Esophagus muscularis mucosa (tissue), 4 donors: ENCODE measurements around the gene PANK3. TPM values are rescaled to one million over a fixed set of nuclear protein-coding genes. Genes with fewer than 3 reads are reported as not detected.
"Not testable (repeated sequence)": the region's sequence is repeated elsewhere in the genome, so short reads cannot be mapped to it uniquely, and the experiment has no call there.

Experiments used
- DNase-seq: peaks from one replicate; pipeline ENCODE4 v3.0.0-alpha.2; 2017; ENCODE audit errors: extremely low spot score
- H3K27ac ChIP-seq, 4 donors: fragments of 200-600 bp; sonication (generic); replicated peaks in 1 of 4; 1 replicate in 3 of 4; 2 replicates in 1 of 4; pipeline ENCODE4 v1.5.1; 2016 to 2019; ENCODE audit warnings: mild to moderate bottlenecking in 1 of 4
- H3K27me3 ChIP-seq, 4 donors: fragments of 200-600 bp; sonication (generic); one replicate each; pipeline versions ENCODE4 v1.5.1 to v1.6.0; 2016 to 2019
- H3K36me3 ChIP-seq, 4 donors: fragments of 200-600 bp; sonication (generic); one replicate each; pipeline ENCODE4 v1.5.1; 2016 to 2019
- H3K4me1 ChIP-seq, 4 donors: fragments of 200-600 bp; sonication (generic); one replicate each; pipeline ENCODE4 v1.5.1; 2016 to 2019
- H3K4me3 ChIP-seq, 4 donors: fragments of 200-600 bp; sonication (generic); 1 replicate in 2 of 4; 2 replicates in 2 of 4; pipeline ENCODE4 v1.5.1; 2016 to 2019; ENCODE audit warnings: mild to moderate bottlenecking in 4 of 4, moderate library complexity in 1 of 4
- H3K9me3 ChIP-seq, 4 donors: fragments of 200-600 bp; sonication (generic); 1 replicate in 3 of 4; 2 replicates in 1 of 4; pipeline ENCODE4 v1.5.1; 2016 to 2019
- EP300 ChIP-seq: sonication (generic); formaldehyde crosslinking; IDR thresholded peaks from one replicate; pipeline ENCODE4 v1.6.1; 2017; ENCODE audit warnings: antibody characterized with exemption
- POLR2A ChIP-seq: fragments of 450-650 bp; IDR thresholded peaks from one replicate; pipeline ENCODE4 v1.6.1; 2017; ENCODE audit warnings: antibody characterized with exemption, moderate library complexity, mild to moderate bottlenecking, low read depth
- POLR2AphosphoS5 ChIP-seq, 2 donors: sonication (generic); formaldehyde crosslinking; IDR thresholded peaks; one replicate each; pipeline ENCODE4 v1.6.1; 2017; ENCODE audit warnings: antibody characterized with exemption in 2 of 2
- WGBS: methylation state at CpG from one replicate; pipeline ENCODE4 v1.1.5; 2018; 5-methylcytosine and 5-hydroxymethylcytosine counted together
- intact Hi-C: fragments of 100-400 bp; cut with DNase I; formaldehyde crosslinking; loops from one replicate; pipeline ENCODE4 v1.15.1; 2023
- total RNA-seq, 4 donors: library from RNA; depleted of rRNA; stranded (reverse); fragments of >200 nt; gene quantifications; one replicate each; pipeline versions ENCODE4 v1.1.0 to v1.2.1, GENCODE V29; 2016
- TF ChIP-seq, protein P1 (sequence below), 3 experiments: fragments of 200-600 bp in 2 of 3; fragments of 450-650 bp in 1 of 3; sonication (generic) in 2 of 3; IDR thresholded peaks; one replicate each; pipeline ENCODE4 v1.5.1; 2017 to 2019; ENCODE audit warnings: antibody characterized with exemption in 3 of 3, mild to moderate bottlenecking in 2 of 3, moderate library complexity in 1 of 3

PANK3 gene
- total RNA-seq, 4 donors from 2014 or later: 26.0 to 34.5 (median 29.4) TPM

DNA sequence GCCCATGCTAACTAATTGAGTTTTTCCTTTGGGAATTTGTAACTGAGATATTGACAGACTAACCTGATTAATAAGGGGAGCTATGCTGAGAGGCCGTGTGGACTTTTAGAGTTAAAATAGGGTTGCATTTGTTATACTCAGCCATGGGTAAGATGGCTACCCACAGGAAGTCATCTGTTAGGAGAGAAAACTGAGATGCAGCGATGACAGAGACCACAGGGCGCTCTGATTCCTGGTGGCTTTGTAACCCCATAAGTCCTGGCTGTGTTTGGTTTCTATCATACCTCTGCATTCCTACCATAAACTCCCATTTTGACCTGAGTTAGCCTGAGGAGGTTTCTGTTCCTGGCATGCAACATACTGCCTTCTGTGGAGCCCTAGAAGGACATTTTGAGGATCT lies 19.5 kb upstream of the PANK3 start:
- no peaks in the 10 kb centered on the region for H3K9me3 ChIP-seq
- H3K27me3 ChIP-seq: peaks cover 0 to 4% (median 0%) of the 10 kb centered on the region in 4 donors
- TF ChIP-seq POLR2A: no peak
- TF ChIP-seq EP300: no peak
- TF ChIP-seq, protein P1, sequence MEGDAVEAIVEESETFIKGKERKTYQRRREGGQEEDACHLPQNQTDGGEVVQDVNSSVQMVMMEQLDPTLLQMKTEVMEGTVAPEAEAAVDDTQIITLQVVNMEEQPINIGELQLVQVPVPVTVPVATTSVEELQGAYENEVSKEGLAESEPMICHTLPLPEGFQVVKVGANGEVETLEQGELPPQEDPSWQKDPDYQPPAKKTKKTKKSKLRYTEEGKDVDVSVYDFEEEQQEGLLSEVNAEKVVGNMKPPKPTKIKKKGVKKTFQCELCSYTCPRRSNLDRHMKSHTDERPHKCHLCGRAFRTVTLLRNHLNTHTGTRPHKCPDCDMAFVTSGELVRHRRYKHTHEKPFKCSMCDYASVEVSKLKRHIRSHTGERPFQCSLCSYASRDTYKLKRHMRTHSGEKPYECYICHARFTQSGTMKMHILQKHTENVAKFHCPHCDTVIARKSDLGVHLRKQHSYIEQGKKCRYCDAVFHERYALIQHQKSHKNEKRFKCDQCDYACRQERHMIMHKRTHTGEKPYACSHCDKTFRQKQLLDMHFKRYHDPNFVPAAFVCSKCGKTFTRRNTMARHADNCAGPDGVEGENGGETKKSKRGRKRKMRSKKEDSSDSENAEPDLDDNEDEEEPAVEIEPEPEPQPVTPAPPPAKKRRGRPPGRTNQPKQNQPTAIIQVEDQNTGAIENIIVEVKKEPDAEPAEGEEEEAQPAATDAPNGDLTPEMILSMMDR (IDR thresholded peaks at IDR 0.05): no peak
- no peak for TF ChIP-seq POLR2AphosphoS5 (IDR thresholded peaks at IDR 0.05)
- H3K36me3 ChIP-seq: no peaks in the 10 kb centered on the region
- H3K4me1 ChIP-seq: no peaks in the 10 kb centered on the region
- intact Hi-C loops: no loop called here
- WGBS: 68% methylated on average over 3 of the region's 3 CpGs
- no peak overlapping the region for H3K27ac ChIP-seq
- H3K4me3 ChIP-seq: no peak overlapping the region
- no peak for DNase-seq

DNA sequence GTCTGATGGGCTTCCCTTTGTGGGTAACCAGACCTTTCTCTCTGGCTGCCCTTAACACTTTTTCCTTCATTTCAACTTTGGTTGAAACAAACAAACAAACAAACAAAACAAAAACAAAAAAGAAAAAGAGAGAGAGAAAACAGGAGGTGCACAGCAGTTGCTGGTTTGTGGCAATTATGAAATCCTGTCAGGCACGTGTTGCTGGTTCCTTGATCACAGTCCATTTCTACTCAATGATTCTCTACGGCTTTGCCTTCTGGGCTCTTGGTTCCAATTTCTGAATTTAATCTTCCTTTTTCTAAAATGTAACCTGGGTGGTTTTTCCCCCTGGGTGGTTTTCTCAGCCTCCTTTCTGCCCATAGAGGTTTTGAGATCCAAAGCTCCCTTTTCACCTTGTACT lies 17.8 kb upstream of the PANK3 start:
- TF ChIP-seq POLR2A (no peak), POLR2AphosphoS5 (IDR thresholded peaks at IDR 0.05) (no peak), EP300 (no peak)
- TF ChIP-seq, protein P1 (IDR thresholded peaks at IDR 0.05): no peak
- Histone ChIP-seq H3K27ac (no peak overlapping the region), H3K27me3 (peaks cover 0 to 4% (median 0%) of the 10 kb centered on the region in 4 donors), H3K4me1 (no peaks in the 10 kb centered on the region), H3K9me3 (no peaks in the 10 kb centered on the region), H3K4me3 (no peak overlapping the region), H3K36me3 (no peaks in the 10 kb centered on the region)
- no peak for DNase-seq
- intact Hi-C loops: no loop called here
- WGBS: 69% methylated on average over 2 of the region's 2 CpGs

DNA sequence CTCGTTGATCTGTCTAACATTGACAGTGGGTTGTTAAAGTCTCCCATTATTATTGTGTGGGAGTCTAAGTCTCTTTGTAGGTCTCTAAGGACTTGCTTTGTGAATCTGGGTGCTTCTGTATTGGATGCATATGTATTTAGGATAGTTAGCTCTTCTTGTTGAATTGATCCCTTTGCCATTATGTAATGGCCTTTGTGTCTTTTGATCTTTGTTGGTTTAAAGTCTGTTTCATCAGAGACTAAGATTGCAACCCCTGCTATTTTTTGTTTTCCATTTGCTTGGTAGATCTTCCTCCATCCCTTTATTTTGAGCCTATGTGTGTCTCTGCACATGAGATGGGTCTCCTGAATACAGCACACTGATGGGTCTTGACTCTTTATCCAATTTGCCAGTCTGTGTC lies 17.0 kb upstream of the PANK3 start:
- H3K4me1 ChIP-seq, DNase-seq, H3K36me3 ChIP-seq, H3K27me3 ChIP-seq, H3K4me3 ChIP-seq, intact Hi-C loops, H3K27ac ChIP-seq, H3K9me3 ChIP-seq: not testable (repeated sequence)
- WGBS: 86% methylated on average over 1 of the region's 1 CpG

DNA sequence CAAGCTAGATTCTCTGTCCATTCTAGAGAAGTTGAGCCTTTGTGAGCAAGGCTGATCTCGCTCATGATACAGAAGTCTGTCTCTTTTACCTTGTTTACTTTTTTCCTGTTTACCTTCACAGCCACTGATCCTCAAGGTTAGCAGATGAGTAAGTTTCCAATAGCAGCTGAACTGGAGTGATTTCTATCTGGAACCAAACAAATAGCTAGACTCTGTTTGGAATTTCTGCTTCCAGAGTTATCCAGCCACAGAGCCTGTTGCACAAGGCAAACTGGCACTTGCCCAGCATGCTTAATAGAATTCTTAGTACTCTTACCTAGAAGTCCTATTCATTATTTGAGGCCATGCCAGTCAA lies 12.8 kb upstream of the PANK3 start:
- DNase-seq: no peak
- intact Hi-C loops: no loop called here

DNA sequence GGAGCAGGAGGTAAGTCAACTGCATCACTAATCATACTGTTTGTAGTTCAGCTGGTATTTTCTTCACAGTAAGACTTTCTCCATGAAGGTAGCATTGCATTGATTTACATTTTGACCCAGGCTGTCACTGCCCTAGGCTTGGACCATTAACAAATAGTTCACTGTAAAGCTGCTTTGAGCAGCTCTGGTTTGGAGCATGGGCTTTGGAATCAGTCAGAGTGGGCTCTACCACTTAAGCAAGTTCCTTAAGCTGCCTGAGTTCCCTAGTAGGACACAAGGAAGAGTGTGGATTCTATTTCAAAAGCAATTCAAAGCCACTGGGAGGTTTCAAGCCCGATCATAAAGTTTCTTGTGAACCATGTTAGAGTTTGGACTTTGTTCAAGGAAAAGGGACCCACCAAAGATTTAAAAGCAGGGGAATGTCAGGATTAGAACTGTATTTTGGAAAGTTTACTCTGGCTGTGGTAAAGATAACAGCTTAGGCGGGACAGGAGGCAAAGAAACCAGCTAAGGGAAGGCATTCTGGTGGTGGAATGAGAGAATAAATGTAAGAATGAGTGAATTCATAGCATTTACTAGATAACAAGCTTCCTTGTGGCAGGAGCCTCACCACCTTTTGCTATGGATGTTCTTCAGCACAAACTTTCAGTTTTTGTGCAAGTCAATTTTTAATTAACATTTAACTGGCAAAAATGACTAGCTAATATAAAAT lies 12.3 kb upstream of the PANK3 start:
- H3K27ac ChIP-seq: no peak overlapping the region
- H3K4me1 ChIP-seq: no peaks in the 10 kb centered on the region
- intact Hi-C loops: no loop called here
- H3K27me3 ChIP-seq: peaks cover 0 to 12% (median 0%) of the 10 kb centered on the region in 4 donors
- TF ChIP-seq EP300 (no peak), POLR2A (no peak), POLR2AphosphoS5 (IDR thresholded peaks at IDR 0.05) (no peak)
- TF ChIP-seq, protein P1 (IDR thresholded peaks at IDR 0.05): no peak
- H3K36me3 ChIP-seq: no peaks in the 10 kb centered on the region
- no peak overlapping the region for H3K4me3 ChIP-seq
- no peak for DNase-seq
- WGBS: 75% methylated on average over 2 of the region's 2 CpGs
- no peaks in the 10 kb centered on the region for H3K9me3 ChIP-seq

More for the DNA sequence above, 12.8 kb upstream of the PANK3 start:
- H3K4me1 ChIP-seq: no peaks in the 10 kb centered on the region
- H3K36me3 ChIP-seq: no peaks in the 10 kb centered on the region
- peaks cover 0 to 12% (median 0%) of the 10 kb centered on the region in 4 donors for H3K27me3 ChIP-seq
- no peak overlapping the region for H3K4me3 ChIP-seq
- H3K9me3 ChIP-seq: no peaks in the 10 kb centered on the region
- WGBS: 92% methylated on average over 1 of the region's 1 CpG
- no peak overlapping the region for H3K27ac ChIP-seq
- TF ChIP-seq POLR2A (no peak), POLR2AphosphoS5 (IDR thresholded peaks at IDR 0.05) (no peak), EP300 (no peak)
- TF ChIP-seq, protein P1 (IDR thresholded peaks at IDR 0.05): no peak
